ENCODE data around the gene PRM2. TPM values are rescaled to one million over a fixed set of nuclear protein-coding genes. Genes with fewer than 3 reads are reported as not detected.

The PRM2 gene
- total and polyA plus RNA-seq, 2 experiments from 2014 or later: not detected

DNA sequence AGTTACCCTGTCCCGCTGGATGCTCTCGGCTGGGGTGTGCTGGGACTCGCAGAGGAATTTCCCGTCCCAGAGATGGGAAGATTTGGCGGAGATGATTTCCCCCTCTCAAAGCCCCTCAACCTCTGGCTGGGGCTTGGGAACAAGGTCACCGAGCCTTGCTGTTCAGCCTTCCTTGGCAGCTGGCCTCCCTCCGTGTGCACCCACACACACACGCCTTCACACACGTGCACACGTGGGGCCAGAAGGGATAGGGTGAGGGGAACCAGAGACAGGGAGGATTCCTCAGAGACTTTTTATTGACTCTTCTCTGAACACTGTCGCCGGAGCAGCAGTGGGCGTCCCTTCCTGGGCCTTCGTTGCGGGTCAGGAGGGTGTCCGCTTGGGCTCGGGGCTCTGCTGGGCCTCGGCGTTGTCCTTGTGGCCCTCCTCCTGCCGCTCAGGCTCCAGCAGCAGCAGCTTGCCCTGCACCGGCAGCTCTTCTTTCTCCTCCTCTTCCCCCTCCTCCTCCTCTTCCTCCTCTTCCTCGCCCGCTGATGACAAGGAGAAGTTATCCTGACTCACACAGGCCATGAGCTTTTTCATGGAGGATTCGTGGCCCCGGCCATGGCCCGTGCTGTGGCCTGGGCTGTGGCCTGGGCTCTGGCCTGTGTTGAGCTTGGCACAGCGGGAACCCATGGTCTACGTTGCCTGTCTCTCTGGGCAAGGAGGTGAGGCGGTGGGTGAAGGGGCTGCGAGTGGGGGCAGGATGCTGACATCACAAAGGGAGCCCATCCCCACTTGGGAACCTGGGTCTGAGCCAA, 3.2 kb downstream of the PRM2 start, which contains the start of gene PRM3:
TSS of gene PRM3 (minus strand) at position 709 of the 800 bp plus-strand sequence. CDS start at position 675, 34 bp downstream.
- Histone ChIP-seq H4K20me1 (replicated peaks; ENCODE audit: insufficient read depth) (no peaks in the 10 kb centered on the region), H3K4me2 (no peak within 1 kb of the TSS), H3K4me1 (ENCODE audit: insufficient read depth) (no peaks in the 10 kb centered on the region; the same call in 1 of the 2 replicates), H3K27me3 (ENCODE audit: insufficient read depth) (no peaks in the 10 kb centered on the region), H3F3A (replicated peaks; ENCODE audit: low read depth) (0 out of 2 replicates have a peak, but pooled peaks cover 3% of the 10 kb centered on the region), H3K9me2 (ENCODE audit: insufficient read depth) (no peaks in the 10 kb centered on the region), H3K27ac (ENCODE audit: low read depth) (no peak within 1 kb of the TSS), H2AFZ (peak within 1 kb of the TSS; percentile 93), H3K36me3 (ENCODE audit: insufficient read depth) (no peaks in the 10 kb centered on the region), H3K4me3 (no peak within 1 kb of the TSS), H3K79me2 (replicated peaks; ENCODE audit: insufficient read depth) (no peaks in the 10 kb centered on the region)
- Mint-ChIP-seq H3K4me1 (peaks cover 11% of the 10 kb centered on the region), H3K9me3 (peaks cover 3% of the 10 kb centered on the region; the same call in 1 of the 3 replicates), H3K27me3 (ENCODE audit: insufficient read depth, low read depth, poor library complexity) (peaks cover 9% of the 10 kb centered on the region), H3K4me3 (no peak within 1 kb of the TSS), H3K36me3 (ENCODE audit: low read depth) (no peaks in the 10 kb centered on the region; the same call in 2 of the 3 replicates), H3K27ac (no peak within 1 kb of the TSS)
- DNase-seq (ENCODE audit: low spot score) (no peak), ATAC-seq (peak; percentile 15; the same call in 1 of the 3 replicates)
- TF ChIP-seq ZNF331 (CRISPR knock-in tag; IDR thresholded peaks at IDR 0.05; ENCODE audit: low read depth) (no peak), EZH2phosphoT487 (IDR thresholded peaks at IDR 0.05; ENCODE audit: unreplicated experiment) (no peak), STAT1 (IDR thresholded peaks at IDR 0.05; ENCODE audit: unreplicated experiment) (no peak), NANOG (IDR thresholded peaks at IDR 0.05; ENCODE audit: borderline replicate concordance) (no peak), CREB1 (CRISPR knock-in tag; IDR thresholded peaks at IDR 0.05; ENCODE audit: low read depth) (no peak), EZH2 (IDR thresholded peaks at IDR 0.05; ENCODE audit: low read depth, unreplicated experiment) (no peak), JUNB (IDR thresholded peaks at IDR 0.05; ENCODE audit: unreplicated experiment) (no peak), ZNF114 (CRISPR knock-in tag; IDR thresholded peaks at IDR 0.05) (no peak), POLR2AphosphoS5 (IDR thresholded peaks at IDR 0.05; ENCODE audit: low read depth) (no peak)
- TF ChIP-seq, protein P1, sequence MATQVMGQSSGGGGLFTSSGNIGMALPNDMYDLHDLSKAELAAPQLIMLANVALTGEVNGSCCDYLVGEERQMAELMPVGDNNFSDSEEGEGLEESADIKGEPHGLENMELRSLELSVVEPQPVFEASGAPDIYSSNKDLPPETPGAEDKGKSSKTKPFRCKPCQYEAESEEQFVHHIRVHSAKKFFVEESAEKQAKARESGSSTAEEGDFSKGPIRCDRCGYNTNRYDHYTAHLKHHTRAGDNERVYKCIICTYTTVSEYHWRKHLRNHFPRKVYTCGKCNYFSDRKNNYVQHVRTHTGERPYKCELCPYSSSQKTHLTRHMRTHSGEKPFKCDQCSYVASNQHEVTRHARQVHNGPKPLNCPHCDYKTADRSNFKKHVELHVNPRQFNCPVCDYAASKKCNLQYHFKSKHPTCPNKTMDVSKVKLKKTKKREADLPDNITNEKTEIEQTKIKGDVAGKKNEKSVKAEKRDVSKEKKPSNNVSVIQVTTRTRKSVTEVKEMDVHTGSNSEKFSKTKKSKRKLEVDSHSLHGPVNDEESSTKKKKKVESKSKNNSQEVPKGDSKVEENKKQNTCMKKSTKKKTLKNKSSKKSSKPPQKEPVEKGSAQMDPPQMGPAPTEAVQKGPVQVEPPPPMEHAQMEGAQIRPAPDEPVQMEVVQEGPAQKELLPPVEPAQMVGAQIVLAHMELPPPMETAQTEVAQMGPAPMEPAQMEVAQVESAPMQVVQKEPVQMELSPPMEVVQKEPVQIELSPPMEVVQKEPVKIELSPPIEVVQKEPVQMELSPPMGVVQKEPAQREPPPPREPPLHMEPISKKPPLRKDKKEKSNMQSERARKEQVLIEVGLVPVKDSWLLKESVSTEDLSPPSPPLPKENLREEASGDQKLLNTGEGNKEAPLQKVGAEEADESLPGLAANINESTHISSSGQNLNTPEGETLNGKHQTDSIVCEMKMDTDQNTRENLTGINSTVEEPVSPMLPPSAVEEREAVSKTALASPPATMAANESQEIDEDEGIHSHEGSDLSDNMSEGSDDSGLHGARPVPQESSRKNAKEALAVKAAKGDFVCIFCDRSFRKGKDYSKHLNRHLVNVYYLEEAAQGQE (IDR thresholded peaks at IDR 0.05; ENCODE audit: unreplicated experiment): no peak
- TF ChIP-seq, protein P2, sequence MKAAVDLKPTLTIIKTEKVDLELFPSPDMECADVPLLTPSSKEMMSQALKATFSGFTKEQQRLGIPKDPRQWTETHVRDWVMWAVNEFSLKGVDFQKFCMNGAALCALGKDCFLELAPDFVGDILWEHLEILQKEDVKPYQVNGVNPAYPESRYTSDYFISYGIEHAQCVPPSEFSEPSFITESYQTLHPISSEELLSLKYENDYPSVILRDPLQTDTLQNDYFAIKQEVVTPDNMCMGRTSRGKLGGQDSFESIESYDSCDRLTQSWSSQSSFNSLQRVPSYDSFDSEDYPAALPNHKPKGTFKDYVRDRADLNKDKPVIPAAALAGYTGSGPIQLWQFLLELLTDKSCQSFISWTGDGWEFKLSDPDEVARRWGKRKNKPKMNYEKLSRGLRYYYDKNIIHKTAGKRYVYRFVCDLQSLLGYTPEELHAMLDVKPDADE (IDR thresholded peaks at IDR 0.05): no peak
- TF ChIP-seq, protein P3, sequence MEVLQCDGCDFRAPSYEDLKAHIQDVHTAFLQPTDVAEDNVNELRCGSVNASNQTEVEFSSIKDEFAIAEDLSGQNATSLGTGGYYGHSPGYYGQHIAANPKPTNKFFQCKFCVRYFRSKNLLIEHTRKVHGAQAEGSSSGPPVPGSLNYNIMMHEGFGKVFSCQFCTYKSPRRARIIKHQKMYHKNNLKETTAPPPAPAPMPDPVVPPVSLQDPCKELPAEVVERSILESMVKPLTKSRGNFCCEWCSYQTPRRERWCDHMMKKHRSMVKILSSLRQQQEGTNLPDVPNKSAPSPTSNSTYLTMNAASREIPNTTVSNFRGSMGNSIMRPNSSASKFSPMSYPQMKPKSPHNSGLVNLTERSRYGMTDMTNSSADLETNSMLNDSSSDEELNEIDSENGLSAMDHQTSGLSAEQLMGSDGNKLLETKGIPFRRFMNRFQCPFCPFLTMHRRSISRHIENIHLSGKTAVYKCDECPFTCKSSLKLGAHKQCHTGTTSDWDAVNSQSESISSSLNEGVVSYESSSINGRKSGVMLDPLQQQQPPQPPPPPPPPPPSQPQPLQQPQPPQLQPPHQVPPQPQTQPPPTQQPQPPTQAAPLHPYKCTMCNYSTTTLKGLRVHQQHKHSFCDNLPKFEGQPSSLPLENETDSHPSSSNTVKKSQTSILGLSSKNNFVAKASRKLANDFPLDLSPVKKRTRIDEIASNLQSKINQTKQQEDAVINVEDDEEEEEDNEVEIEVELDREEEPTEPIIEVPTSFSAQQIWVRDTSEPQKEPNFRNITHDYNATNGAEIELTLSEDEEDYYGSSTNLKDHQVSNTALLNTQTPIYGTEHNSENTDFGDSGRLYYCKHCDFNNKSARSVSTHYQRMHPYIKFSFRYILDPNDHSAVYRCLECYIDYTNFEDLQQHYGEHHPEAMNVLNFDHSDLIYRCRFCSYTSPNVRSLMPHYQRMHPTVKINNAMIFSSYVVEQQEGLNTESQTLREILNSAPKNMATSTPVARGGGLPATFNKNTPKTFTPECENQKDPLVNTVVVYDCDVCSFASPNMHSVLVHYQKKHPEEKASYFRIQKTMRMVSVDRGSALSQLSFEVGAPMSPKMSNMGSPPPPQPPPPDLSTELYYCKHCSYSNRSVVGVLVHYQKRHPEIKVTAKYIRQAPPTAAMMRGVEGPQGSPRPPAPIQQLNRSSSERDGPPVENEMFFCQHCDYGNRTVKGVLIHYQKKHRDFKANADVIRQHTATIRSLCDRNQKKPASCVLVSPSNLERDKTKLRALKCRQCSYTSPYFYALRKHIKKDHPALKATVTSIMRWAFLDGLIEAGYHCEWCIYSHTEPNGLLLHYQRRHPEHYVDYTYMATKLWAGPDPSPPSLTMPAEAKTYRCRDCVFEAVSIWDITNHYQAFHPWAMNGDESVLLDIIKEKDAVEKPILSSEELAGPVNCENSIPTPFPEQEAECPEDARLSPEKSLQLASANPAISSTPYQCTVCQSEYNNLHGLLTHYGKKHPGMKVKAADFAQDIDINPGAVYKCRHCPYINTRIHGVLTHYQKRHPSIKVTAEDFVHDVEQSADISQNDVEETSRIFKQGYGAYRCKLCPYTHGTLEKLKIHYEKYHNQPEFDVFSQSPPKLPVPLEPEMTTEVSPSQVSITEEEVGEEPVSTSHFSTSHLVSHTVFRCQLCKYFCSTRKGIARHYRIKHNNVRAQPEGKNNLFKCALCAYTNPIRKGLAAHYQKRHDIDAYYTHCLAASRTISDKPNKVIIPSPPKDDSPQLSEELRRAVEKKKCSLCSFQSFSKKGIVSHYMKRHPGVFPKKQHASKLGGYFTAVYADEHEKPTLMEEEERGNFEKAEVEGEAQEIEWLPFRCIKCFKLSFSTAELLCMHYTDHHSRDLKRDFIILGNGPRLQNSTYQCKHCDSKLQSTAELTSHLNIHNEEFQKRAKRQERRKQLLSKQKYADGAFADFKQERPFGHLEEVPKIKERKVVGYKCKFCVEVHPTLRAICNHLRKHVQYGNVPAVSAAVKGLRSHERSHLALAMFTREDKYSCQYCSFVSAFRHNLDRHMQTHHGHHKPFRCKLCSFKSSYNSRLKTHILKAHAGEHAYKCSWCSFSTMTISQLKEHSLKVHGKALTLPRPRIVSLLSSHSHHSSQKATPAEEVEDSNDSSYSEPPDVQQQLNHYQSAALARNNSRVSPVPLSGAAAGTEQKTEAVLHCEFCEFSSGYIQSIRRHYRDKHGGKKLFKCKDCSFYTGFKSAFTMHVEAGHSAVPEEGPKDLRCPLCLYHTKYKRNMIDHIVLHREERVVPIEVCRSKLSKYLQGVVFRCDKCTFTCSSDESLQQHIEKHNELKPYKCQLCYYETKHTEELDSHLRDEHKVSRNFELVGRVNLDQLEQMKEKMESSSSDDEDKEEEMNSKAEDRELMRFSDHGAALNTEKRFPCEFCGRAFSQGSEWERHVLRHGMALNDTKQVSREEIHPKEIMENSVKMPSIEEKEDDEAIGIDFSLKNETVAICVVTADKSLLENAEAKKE (CRISPR knock-in tag; IDR thresholded peaks at IDR 0.05): no peak
- TF ChIP-seq, protein P4, sequence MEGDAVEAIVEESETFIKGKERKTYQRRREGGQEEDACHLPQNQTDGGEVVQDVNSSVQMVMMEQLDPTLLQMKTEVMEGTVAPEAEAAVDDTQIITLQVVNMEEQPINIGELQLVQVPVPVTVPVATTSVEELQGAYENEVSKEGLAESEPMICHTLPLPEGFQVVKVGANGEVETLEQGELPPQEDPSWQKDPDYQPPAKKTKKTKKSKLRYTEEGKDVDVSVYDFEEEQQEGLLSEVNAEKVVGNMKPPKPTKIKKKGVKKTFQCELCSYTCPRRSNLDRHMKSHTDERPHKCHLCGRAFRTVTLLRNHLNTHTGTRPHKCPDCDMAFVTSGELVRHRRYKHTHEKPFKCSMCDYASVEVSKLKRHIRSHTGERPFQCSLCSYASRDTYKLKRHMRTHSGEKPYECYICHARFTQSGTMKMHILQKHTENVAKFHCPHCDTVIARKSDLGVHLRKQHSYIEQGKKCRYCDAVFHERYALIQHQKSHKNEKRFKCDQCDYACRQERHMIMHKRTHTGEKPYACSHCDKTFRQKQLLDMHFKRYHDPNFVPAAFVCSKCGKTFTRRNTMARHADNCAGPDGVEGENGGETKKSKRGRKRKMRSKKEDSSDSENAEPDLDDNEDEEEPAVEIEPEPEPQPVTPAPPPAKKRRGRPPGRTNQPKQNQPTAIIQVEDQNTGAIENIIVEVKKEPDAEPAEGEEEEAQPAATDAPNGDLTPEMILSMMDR (conservative IDR thresholded peaks at IDR 0.05; ENCODE audit: low read depth in 2 of 2): no peak
